ENCODE measurements around the gene RAX2. TPM values are rescaled to one million over a fixed set of nuclear protein-coding genes. Genes with fewer than 3 reads are reported as not detected.

RAX2 gene
- polyA plus RNA-seq, 1 of the 3 experiments (the other 2 are of a cell fraction), result not detected

DNA sequence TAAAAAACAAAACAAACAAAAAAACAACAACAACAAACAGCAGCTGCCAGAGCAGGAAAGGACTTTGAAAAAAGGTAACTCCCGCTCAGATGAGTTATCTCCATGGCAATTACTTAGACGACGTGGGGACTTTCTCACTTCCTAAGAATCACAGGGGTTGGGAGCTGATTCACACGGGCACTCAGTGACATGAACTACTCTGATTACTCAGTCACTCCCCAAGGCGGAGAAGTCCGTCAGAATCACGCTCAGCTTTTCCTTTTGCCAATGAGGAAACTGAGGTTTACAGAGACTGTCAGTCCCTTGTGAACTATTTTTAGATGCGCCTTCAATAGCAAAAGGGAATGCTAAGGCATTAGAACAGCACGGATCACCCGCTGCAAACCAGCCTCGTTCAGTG is 46.4 kb upstream of the RAX2 start (continued):
- no peak for TF ChIP-seq CHD2 (IDR thresholded peaks at IDR 0.05; ENCODE audit: low read length, partially characterized antibody)
- no peak for TF ChIP-seq JUND (IDR thresholded peaks at IDR 0.05)
- no peak for TF ChIP-seq YY1 (IDR thresholded peaks at IDR 0.05; ENCODE audit: low read depth)
- TF ChIP-seq ELF1 (IDR thresholded peaks at IDR 0.05), result no peak
- no peak for TF ChIP-seq MEF2A (IDR thresholded peaks at IDR 0.05; ENCODE audit: borderline replicate concordance, low read depth)
- TF ChIP-seq, protein P1, sequence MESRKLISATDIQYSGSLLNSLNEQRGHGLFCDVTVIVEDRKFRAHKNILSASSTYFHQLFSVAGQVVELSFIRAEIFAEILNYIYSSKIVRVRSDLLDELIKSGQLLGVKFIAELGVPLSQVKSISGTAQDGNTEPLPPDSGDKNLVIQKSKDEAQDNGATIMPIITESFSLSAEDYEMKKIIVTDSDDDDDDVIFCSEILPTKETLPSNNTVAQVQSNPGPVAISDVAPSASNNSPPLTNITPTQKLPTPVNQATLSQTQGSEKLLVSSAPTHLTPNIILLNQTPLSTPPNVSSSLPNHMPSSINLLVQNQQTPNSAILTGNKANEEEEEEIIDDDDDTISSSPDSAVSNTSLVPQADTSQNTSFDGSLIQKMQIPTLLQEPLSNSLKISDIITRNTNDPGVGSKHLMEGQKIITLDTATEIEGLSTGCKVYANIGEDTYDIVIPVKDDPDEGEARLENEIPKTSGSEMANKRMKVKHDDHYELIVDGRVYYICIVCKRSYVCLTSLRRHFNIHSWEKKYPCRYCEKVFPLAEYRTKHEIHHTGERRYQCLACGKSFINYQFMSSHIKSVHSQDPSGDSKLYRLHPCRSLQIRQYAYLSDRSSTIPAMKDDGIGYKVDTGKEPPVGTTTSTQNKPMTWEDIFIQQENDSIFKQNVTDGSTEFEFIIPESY (IDR thresholded peaks at IDR 0.05; ENCODE audit: borderline replicate concordance, low read depth), result no peak

DNA sequence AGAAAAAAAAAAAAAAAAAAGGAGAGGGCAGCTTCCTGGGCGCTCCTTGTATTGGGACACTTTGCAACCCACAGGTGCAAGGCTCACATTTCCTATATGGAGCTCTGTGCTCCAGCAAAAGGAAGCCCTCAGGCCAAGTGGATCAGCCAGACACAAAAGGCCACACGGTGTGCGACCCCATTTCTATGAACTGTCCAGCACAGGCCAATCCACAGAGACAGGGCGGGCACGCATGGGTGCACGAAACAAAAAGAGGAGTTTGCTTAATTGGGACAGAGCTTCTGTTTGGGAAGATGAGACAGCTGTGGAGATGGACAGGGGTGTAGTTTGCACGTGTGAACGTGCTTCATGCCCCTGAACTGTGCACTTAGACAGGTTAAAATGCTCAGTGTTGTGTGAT is 45.7 kb upstream of the RAX2 start:
- Histone ChIP-seq H3K36me3 (replicated peaks in 1 of 2; ENCODE audit: control insufficient read depth in 1 of 2, insufficient read depth in 2 of 2, low read length in 1 of 2) (no peaks in the 10 kb centered on the region), H3K27me3 (ENCODE audit: insufficient read depth) (no peaks in the 10 kb centered on the region), H4K20me1 (ENCODE audit: insufficient read depth) (no peaks in the 10 kb centered on the region), H3K27ac (ENCODE audit: low read depth in 2 of 2, low read length in 1 of 2) (no peak overlapping the region), H3K4me2 (no peak overlapping the region), H3K9ac (no peak overlapping the region), H3K4me1 (ENCODE audit: control insufficient read depth in 1 of 2, insufficient read depth in 2 of 2, low read depth in 1 of 2, low read length in 1 of 2) (no peaks in the 10 kb centered on the region), H3K79me2 (ENCODE audit: insufficient read depth) (no peaks in the 10 kb centered on the region), H2AFZ (ENCODE audit: low read depth) (no peak overlapping the region), H3K9me2 (no peaks in the 10 kb centered on the region), H3K9me3 (no peaks in the 10 kb centered on the region), H3K4me3 (ENCODE audit: low read depth in 2 of 2, low read length in 1 of 2) (no peak overlapping the region), H3F3A (replicated peaks; ENCODE audit: insufficient read depth) (no peaks in the 10 kb centered on the region)
- POLR2A ChIA-PET, result no interaction called here
- TF ChIP-seq EP300 (IDR thresholded peaks at IDR 0.05; ENCODE audit: borderline replicate concordance in 1 of 2, low read depth in 1 of 2, low read length in 1 of 2) (no peak), RXRA (IDR thresholded peaks at IDR 0.05; ENCODE audit: borderline replicate concordance, low read depth) (no peak)
- TF ChIP-seq, protein P1 (IDR thresholded peaks at IDR 0.05; ENCODE audit: borderline replicate concordance, low read depth), result no peak
- TF ChIP-seq, protein P2, sequence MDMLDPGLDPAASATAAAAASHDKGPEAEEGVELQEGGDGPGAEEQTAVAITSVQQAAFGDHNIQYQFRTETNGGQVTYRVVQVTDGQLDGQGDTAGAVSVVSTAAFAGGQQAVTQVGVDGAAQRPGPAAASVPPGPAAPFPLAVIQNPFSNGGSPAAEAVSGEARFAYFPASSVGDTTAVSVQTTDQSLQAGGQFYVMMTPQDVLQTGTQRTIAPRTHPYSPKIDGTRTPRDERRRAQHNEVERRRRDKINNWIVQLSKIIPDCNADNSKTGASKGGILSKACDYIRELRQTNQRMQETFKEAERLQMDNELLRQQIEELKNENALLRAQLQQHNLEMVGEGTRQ (IDR thresholded peaks at IDR 0.05; ENCODE audit: borderline replicate concordance, low read depth, low read length), result no peak
- 64% methylated on average over 8 of the region's 8 CpGs for WGBS (ENCODE audit: low lambda C conversion rate)
- CTCF ChIA-PET, result interaction anchor here (1.1 kb wide), 1 partner anchor 31 kb away, joined by 4 read pairs; no protein-coding TSS in a partner anchor
- DNase-seq, result no peak

DNA sequence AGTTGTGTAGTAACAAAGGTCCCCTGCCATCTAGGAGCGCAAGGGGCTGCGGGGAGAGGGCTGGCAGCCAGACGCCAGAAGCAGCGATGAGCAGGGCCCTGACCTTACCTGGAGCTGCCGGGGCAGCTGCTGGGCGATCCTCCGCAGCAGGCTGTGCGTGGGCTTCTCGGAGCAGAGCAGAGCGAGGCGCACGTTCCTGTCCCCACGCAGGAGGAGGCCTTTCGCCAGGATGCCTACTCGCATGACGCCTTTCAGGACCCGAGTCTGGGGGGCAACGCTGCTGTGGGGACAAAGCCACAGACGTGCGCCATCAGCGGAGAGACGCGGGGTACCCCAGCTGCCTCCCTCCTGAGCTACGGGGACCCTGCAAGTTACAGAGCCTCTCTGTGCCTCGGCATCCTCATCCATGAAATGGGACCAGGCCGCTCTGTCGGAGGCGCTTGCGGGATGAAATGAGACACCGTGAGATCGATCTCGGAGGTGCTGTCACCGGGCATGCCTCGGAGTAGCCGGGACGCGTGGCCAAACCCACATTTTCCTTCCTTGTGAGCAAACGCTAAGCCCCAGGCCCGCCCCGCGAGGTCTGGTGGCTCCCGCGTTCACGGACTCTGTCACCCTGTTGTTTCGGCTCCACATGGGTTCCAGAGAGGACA is 44.7 kb upstream of the RAX2 start:
- no peaks in the 10 kb centered on the region for H4K20me1 ChIP-seq (ENCODE audit: insufficient read depth)
- no peaks in the 10 kb centered on the region for H3K36me3 ChIP-seq (replicated peaks in 1 of 2; ENCODE audit: control insufficient read depth in 1 of 2, insufficient read depth in 2 of 2, low read length in 1 of 2)
- H2AFZ ChIP-seq (ENCODE audit: low read depth), result no peak overlapping the region
- H3K9me2 ChIP-seq, result no peaks in the 10 kb centered on the region
- no peaks in the 10 kb centered on the region for H3K4me1 ChIP-seq (ENCODE audit: control insufficient read depth in 1 of 2, insufficient read depth in 2 of 2, low read depth in 1 of 2, low read length in 1 of 2)
- CTCF ChIA-PET, result no interaction called here
- no peak overlapping the region for H3K9ac ChIP-seq
- no peaks in the 10 kb centered on the region for H3K27me3 ChIP-seq (ENCODE audit: insufficient read depth)
- no peak overlapping the region for H3K4me3 ChIP-seq (ENCODE audit: low read depth in 2 of 2, low read length in 1 of 2)
- no peaks in the 10 kb centered on the region for H3K9me3 ChIP-seq
- POLR2A ChIA-PET, result no interaction called here
- no peak overlapping the region for H3K4me2 ChIP-seq
- H3K79me2 ChIP-seq (ENCODE audit: insufficient read depth), result no peaks in the 10 kb centered on the region
- 81% methylated on average over 21 of the region's 45 CpGs for WGBS (ENCODE audit: low lambda C conversion rate)
- no peak overlapping the region for H3K27ac ChIP-seq (ENCODE audit: low read depth in 2 of 2, low read length in 1 of 2)
- no peaks in the 10 kb centered on the region for H3F3A ChIP-seq (replicated peaks; ENCODE audit: insufficient read depth)
- DNase-seq, result no peak
- no peak for TF ChIP-seq ELF1 (IDR thresholded peaks at IDR 0.05)
- no peak for TF ChIP-seq CHD2 (IDR thresholded peaks at IDR 0.05; ENCODE audit: low read length, partially characterized antibody)
- TF ChIP-seq TCF12 (IDR thresholded peaks at IDR 0.05), result no peak
- no peak for TF ChIP-seq RXRA (IDR thresholded peaks at IDR 0.05; ENCODE audit: borderline replicate concordance, low read depth)
- TF ChIP-seq RAD21 (IDR thresholded peaks at IDR 0.05; ENCODE audit: low read length), result no peak
- no peak for TF ChIP-seq FOXM1 (IDR thresholded peaks at IDR 0.05; ENCODE audit: low read depth)
- TF ChIP-seq, protein P2 (IDR thresholded peaks at IDR 0.05; ENCODE audit: borderline replicate concordance, low read depth, low read length), result no peak
- TF ChIP-seq, protein P3, sequence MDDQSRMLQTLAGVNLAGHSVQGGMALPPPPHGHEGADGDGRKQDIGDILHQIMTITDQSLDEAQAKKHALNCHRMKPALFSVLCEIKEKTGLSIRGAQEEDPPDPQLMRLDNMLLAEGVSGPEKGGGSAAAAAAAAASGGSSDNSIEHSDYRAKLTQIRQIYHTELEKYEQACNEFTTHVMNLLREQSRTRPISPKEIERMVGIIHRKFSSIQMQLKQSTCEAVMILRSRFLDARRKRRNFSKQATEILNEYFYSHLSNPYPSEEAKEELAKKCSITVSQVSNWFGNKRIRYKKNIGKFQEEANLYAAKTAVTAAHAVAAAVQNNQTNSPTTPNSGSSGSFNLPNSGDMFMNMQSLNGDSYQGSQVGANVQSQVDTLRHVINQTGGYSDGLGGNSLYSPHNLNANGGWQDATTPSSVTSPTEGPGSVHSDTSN (IDR thresholded peaks at IDR 0.05), result no peak
- TF ChIP-seq MXI1 (IDR thresholded peaks at IDR 0.05; ENCODE audit: low read depth, low read length), result no peak
- TF ChIP-seq, protein P4, sequence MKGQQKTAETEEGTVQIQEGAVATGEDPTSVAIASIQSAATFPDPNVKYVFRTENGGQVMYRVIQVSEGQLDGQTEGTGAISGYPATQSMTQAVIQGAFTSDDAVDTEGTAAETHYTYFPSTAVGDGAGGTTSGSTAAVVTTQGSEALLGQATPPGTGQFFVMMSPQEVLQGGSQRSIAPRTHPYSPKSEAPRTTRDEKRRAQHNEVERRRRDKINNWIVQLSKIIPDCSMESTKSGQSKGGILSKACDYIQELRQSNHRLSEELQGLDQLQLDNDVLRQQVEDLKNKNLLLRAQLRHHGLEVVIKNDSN (IDR thresholded peaks at IDR 0.05; ENCODE audit: borderline replicate concordance, low read depth), result no peak
- TF ChIP-seq TEAD4 (IDR thresholded peaks at IDR 0.05; ENCODE audit: borderline replicate concordance, insufficient read depth), result no peak
- no peak for TF ChIP-seq POLR2AphosphoS5 (IDR thresholded peaks at IDR 0.05; ENCODE audit: low read depth, low read length)
